Prostate gland (tissue), 2 donors: Measurements from ENCODE around the gene REG4.
"Not testable (repeated sequence)": the region's sequence is repeated elsewhere in the genome, so short reads cannot be mapped to it uniquely, and the experiment has no call there.

Experiments
- CTCF ChIP-seq, 4 experiments: fragments of 200-600 bp in 2 of 4; fragments of 450-650 bp in 2 of 4; sonication (generic) in 2 of 4; IDR thresholded peaks; 1 replicate in 3 of 4; 2 replicates in 1 of 4; pipeline ENCODE4 v1.5.1; 2016 to 2019; ENCODE audit warnings: antibody characterized with exemption in 4 of 4, mild to moderate bottlenecking in 2 of 4, moderate library complexity in 2 of 4
- POLR2A ChIP-seq: fragments of 450-650 bp; IDR thresholded peaks from one replicate; pipeline ENCODE4 v1.6.1; 2016; ENCODE audit warnings: antibody characterized with exemption, mild to moderate bottlenecking
- POLR2AphosphoS5 ChIP-seq: sonication (generic); formaldehyde crosslinking; IDR thresholded peaks from one replicate; pipeline ENCODE4 v1.6.1; 2017; ENCODE audit warnings: antibody characterized with exemption

- not testable (repeated sequence) for TF ChIP-seq POLR2A; CTCF (IDR thresholded peaks at IDR 0.05); POLR2AphosphoS5
Measured at GRCh38 chr1:119786473-119787050, 24.7 kb downstream of the REG4 start.
